Esophagus (tissue), 2 donors: ENCODE results near the gene INVS. TPM values are rescaled to one million over a fixed set of nuclear protein-coding genes. Genes with fewer than 3 reads are reported as not detected.

ENCODE experiments used
- H3K27ac ChIP-seq, 2 donors: one replicate each; pipeline ENCODE4 v1.5.1; 2013; ENCODE audit warnings: low read depth in 2 of 2, mild to moderate bottlenecking in 2 of 2, inconsistent platforms in 1 of 2, low read length in 1 of 2, moderate library complexity in 1 of 2
- H3K27me3 ChIP-seq, 2 donors: one replicate each; pipeline ENCODE4 v1.6.1; 2013; ENCODE audit warnings: low read length in 2 of 2, control low read depth in 1 of 2, mild to moderate bottlenecking in 1 of 2; ENCODE audit not compliant: insufficient read depth in 2 of 2, control insufficient read depth in 1 of 2
- H3K36me3 ChIP-seq, 2 donors: one replicate each; pipeline ENCODE4 v1.6.1; 2013; ENCODE audit warnings: low read length in 1 of 2; ENCODE audit not compliant: control insufficient read depth in 2 of 2, insufficient read depth in 2 of 2
- H3K4me1 ChIP-seq, 2 donors: one replicate each; pipeline ENCODE4 v1.6.1; 2013; ENCODE audit warnings: low read length in 1 of 2; ENCODE audit not compliant: control insufficient read depth in 2 of 2, insufficient read depth in 2 of 2
- H3K4me3 ChIP-seq, 2 donors: one replicate each; pipeline ENCODE4 v1.5.1; 2013; ENCODE audit warnings: low read length in 2 of 2, mild to moderate bottlenecking in 2 of 2, low read depth in 1 of 2, moderate library complexity in 1 of 2
- H3K9me3 ChIP-seq, 2 donors: one replicate each; pipeline ENCODE4 v1.6.1; 2013; ENCODE audit warnings: mild to moderate bottlenecking in 2 of 2, low read depth in 1 of 2, low read length in 1 of 2, moderate library complexity in 1 of 2; ENCODE audit not compliant: control insufficient read depth in 2 of 2, insufficient read depth in 1 of 2
- whole genome bisulfite sequencing, 2 donors: extraction: QIAGEN DNeasy Blood & Tissue Kit; methylation state at CpG; one replicate each; pipeline ENCODE4 v1.1.7; 2013; 5-methylcytosine and 5-hydroxymethylcytosine counted together
- polyA plus RNA-seq, 2 donors: library from polyadenylated mRNA; stranded (reverse); fragments of 200-250 nt; gene quantifications; one replicate each; pipeline ENCODE4 v1.2.3, GENCODE V29; 2013
- donor health status: healthy with polysubstance abuse.
- donor health status: Bipolar disorder and iron deficiency.

INVS gene
- polyA plus RNA-seq, 2 donors: 3.2 to 3.3 TPM

DNA sequence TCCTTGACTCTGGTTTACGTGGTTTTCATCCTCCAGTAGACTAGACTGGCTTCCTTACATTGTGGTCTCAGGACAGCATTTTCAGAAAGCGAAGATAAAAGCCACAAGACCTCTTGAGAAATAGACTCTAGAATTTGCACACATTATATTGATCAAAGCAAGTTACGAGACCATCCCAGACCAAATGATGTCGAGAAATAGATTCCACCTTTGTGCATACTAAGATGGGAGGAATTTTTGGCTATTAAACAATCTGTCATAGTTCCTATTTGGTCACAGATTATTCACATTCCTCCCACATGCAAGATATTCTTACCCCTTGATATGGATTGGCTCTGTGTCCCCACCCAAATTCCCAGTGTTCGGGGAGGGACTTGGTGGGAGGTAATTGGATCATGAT lies 188.1 kb downstream of the INVS start:
- H3K4me1 ChIP-seq: no peaks in the 10 kb centered on the region
- WGBS, 2 donors: 96 to 97% methylated on average over 5 of the region's 5 CpGs
- H3K27ac ChIP-seq: no peak overlapping the region
- H3K36me3 ChIP-seq: peaks cover 2 to 8% of the 10 kb centered on the region in 2 donors
- H3K27me3 ChIP-seq: no peaks in the 10 kb centered on the region
- no peak overlapping the region for H3K4me3 ChIP-seq
- peaks cover 0 to 3% of the 10 kb centered on the region in 2 donors for H3K9me3 ChIP-seq

DNA sequence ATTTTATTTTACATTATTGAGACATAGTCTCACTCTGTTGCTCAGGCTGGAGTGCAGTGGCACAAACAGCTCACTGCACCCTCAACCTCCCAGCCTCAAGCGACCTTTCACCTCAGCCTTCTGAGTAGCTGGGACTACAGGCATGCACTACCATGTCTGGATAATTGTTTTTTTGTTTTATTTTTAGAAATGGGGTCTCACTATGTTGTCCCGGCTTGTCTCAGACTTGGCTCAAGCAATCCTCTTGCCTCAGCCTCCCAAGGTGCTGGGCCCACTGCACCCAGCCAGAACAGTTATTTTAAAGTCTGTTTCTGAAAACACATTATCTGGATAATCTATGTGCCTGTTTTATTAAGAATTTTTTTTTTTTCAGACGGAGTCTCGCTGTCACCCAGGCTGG lies 191.7 kb downstream of the INVS start:
- no peaks in the 10 kb centered on the region for H3K4me1 ChIP-seq
- H3K36me3 ChIP-seq: peaks cover 2 to 14% of the 10 kb centered on the region in 2 donors
- H3K27ac ChIP-seq: no peak overlapping the region
- 97 to 98% methylated on average over 4 of the region's 4 CpGs for WGBS, 2 donors
- H3K27me3 ChIP-seq: no peaks in the 10 kb centered on the region
- no peak overlapping the region for H3K4me3 ChIP-seq
- no peaks in the 10 kb centered on the region for H3K9me3 ChIP-seq

DNA sequence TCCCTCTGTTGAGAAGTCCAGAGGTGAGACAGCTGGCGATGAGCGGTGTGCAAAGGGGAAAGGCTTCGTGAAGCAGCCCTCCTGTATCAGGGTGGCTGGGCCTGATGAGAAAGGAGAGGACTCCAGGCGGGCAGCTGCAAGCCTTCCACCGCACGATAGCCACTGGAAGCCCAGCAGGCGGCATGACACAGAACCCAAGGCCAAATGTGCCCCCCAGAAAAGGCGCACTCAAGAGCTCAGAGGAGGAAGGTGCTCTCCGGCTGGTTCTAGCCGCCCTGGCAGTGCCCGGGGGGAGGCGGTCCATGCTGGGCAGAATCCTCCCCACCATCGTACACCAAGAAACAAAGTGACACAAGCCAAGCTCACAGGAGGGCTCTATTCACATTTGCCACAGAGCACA lies 193.4 kb downstream of the INVS start:
- H3K36me3 ChIP-seq: peaks cover 0 to 15% of the 10 kb centered on the region in 2 donors

DNA sequence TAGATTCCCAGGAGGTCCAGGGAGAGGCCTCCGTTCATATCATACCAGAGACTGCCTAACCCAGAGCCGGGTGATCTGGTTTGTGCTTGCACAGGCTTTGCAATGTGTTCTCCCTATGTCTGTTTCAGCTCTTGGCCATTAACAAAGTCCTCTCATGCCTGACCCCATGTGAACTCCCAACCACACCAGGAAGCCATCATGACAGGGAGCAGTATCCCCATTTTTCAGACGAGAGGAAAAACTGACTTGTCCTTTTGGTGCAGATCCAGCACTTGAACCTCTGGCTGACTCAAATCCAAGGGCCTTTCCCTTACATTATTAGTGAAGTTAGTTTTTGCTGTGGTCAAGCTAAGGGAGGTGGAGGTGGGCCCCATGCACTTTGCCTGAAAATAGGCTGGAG lies 195.3 kb downstream of the INVS start:
- Histone ChIP-seq H3K36me3 (peaks cover 0 to 19% of the 10 kb centered on the region in 2 donors), H3K4me3 (no peak overlapping the region), H3K4me1 (no peaks in the 10 kb centered on the region), H3K27ac (no peak overlapping the region), H3K27me3 (no peaks in the 10 kb centered on the region), H3K9me3 (no peaks in the 10 kb centered on the region)
- 75 to 83% methylated on average over 3 of the region's 3 CpGs for WGBS, 2 donors

More for the DNA sequence above, 193.4 kb downstream of the INVS start:
- Histone ChIP-seq H3K4me3 (no peak overlapping the region), H3K27ac (no peak overlapping the region), H3K4me1 (no peaks in the 10 kb centered on the region), H3K9me3 (no peaks in the 10 kb centered on the region), H3K27me3 (no peaks in the 10 kb centered on the region)
- WGBS, 2 donors: 96 to 99% methylated on average over 13 of the region's 13 CpGs

DNA sequence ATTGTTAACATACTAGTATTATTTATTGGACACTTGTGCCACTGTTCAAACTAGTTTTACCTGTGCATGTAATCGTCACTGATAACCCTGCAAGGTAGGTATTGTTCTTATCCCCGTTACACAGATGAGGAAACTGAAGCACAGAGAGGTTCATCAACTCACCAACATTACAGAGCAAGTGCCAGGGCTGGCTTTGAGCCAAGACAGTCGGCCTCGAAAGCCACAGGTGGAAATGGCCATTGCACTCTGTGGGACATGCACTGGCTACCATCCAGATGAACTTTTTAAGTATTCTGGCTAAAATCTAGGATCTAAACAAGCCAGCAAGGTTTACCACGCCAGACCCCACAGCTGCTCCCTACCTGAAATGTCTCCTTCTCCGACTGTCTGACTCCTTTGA lies 195.8 kb downstream of the INVS start:
- 72 to 83% methylated on average over 6 of the region's 6 CpGs for WGBS, 2 donors
- Histone ChIP-seq H3K4me3 (no peak overlapping the region), H3K27ac (no peak overlapping the region), H3K9me3 (no peaks in the 10 kb centered on the region), H3K36me3 (peaks cover 0 to 19% of the 10 kb centered on the region in 2 donors), H3K4me1 (no peaks in the 10 kb centered on the region), H3K27me3 (no peaks in the 10 kb centered on the region)

DNA sequence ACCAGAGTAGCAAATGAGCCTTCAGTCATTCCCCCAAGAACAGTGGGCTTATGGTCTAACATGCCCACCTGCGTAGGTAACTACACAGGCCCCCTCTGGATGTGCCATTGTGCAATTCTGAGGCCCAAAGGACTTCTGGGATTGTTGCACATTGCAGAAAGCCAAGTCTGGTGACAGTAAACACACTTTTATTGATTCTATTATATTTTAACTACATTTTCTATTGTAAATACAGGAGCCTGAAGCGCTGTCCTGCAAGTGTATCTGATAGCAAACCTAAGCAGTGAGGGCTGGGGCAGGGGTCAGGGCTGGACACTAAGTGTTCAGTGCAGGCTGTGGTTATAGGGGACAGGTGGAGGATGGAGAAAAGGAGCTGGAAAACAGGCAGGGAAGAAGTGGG lies 196.2 kb downstream of the INVS start:
- Histone ChIP-seq H3K27me3 (no peaks in the 10 kb centered on the region), H3K27ac (no peak overlapping the region), H3K36me3 (peaks cover 0 to 19% of the 10 kb centered on the region in 2 donors), H3K9me3 (no peaks in the 10 kb centered on the region), H3K4me1 (no peaks in the 10 kb centered on the region), H3K4me3 (no peak overlapping the region)
- WGBS, 2 donors: 92 to 97% methylated on average over 2 of the region's 2 CpGs

DNA sequence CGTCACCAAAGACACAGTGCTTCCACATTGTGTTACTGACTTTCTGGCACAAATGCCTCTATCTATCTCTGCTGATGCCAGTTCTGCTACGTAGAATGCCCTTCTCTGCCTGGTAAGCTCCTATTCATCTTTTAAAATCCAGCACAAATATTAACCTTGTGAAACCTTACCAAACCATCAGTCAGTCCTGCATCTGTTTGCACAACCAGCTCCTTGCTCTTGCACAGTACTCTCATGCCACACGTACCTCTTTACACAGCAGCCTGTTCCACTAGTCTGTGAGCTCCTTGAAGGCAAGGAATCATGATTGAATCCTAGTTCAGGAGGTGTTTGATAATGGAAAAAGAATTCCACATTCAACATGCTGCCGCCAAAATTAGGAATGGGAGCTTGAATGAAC lies 197.4 kb downstream of the INVS start:
- Histone ChIP-seq H3K4me1 (no peaks in the 10 kb centered on the region), H3K9me3 (no peaks in the 10 kb centered on the region), H3K27ac (no peak overlapping the region), H3K4me3 (no peak overlapping the region), H3K36me3 (peaks cover 0 to 26% of the 10 kb centered on the region in 2 donors), H3K27me3 (no peaks in the 10 kb centered on the region)
- 82 to 92% methylated on average over 4 of the region's 4 CpGs for WGBS, 2 donors

DNA sequence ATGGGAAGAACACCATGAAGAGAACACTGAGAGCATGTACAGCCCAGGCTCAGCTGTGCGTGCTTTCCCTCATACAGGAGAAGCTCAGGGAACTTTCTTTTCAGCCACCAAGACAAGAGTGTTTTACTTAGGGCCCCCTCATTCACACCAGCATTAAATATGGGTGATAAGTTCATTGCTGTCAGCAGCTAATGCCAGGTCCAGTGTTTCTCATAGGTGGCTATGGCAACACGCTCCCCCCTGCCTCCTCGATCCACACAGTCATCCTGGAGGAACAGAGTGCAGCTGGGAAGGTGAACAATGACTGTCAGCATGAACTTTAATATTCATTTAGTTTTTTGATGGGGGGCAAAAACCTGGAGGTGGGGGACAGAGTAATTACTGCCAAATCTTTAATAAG lies 199.3 kb downstream of the INVS start:
- no peaks in the 10 kb centered on the region for H3K27me3 ChIP-seq
- WGBS, 2 donors: 79 to 92% methylated on average over 3 of the region's 3 CpGs

DNA sequence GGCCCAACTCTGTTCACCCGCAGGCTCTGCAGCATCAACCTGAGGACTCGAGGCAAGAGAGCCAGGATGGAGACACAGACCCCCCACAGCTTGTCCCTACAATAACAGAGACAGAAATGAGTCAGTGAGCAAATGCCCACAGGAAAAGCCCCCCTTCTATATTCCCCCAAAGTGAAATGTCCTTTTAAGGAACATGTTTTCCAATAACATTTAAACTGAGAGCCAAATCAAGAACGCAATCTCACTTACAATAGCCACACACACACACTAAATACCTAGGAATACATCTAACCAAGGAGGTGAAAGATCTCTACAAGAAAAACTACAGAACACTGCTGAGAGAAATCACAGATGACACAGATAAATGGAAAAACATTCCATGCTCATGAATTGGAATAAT lies 204.7 kb downstream of the INVS start:
- Histone ChIP-seq H3K27me3 (no peaks in the 10 kb centered on the region), H3K9me3 (no peaks in the 10 kb centered on the region), H3K4me3 (no peak overlapping the region), H3K4me1 (no peaks in the 10 kb centered on the region), H3K27ac (no peak overlapping the region), H3K36me3 (peaks cover 5 to 8% of the 10 kb centered on the region in 2 donors)
- 93 to 98% methylated on average over 3 of the region's 3 CpGs for WGBS, 2 donors

More for the DNA sequence above, 199.3 kb downstream of the INVS start:
- Histone ChIP-seq H3K36me3 (peaks cover under 1 to 19% of the 10 kb centered on the region in 2 donors), H3K4me3 (no peak overlapping the region), H3K4me1 (no peaks in the 10 kb centered on the region), H3K9me3 (no peaks in the 10 kb centered on the region), H3K27ac (no peak overlapping the region)

DNA sequence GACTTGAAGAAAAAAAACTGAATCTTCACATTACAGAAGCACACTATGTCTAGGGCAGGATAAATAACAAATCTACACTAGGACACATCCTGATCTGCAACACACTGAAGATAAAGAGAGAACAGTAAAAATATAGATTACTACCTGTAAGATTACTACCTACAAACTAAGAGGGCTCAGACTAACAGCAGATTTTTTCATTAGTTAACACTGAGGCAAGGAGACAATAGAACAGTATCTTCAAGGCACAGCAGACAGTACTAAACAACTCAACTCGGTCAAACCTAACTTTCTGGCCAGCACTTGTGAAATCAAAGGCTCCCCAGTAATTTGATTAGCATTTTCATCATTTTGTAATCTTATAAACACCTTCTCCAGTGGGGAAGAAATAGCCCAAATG lies 207.2 kb downstream of the INVS start:
- H3K4me3 ChIP-seq: no peak overlapping the region
- H3K36me3 ChIP-seq: peaks cover 4 to 5% of the 10 kb centered on the region in 2 donors
- no peaks in the 10 kb centered on the region for H3K4me1 ChIP-seq
- no peaks in the 10 kb centered on the region for H3K27me3 ChIP-seq
- no peak overlapping the region for H3K27ac ChIP-seq
- 95 to 100% methylated on average over 1 of the region's 1 CpG for WGBS, 2 donors
- no peaks in the 10 kb centered on the region for H3K9me3 ChIP-seq
